Measurements from ENCODE around the gene EHMT1.

The EHMT1 gene

DNA sequence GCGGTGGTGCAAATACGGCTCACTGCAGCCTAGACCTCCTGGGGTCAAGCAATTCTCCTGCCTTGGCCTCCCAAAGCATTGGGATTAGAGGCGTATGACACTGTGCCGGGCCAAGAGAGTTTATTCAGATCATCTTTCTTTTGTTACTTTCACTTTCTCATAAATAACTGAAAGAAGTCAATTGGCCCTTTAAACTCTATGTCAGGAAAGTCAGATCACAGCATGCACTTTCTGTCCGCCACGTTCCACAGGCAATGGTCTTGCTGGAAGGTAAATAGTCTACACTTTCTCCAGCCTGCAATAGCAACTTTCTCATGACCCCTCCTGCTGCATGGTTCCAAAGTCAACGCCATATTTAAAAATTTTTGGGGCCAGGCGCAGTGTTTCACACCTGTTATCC is 19.9 kb upstream of the EHMT1 start:
- TF ChIP-seq RAD21 (IDR thresholded peaks at IDR 0.05; ENCODE audit: low read depth) = no peak
- TF ChIP-seq TAF1 (IDR thresholded peaks at IDR 0.05; ENCODE audit: low read depth) = no peak
- TF ChIP-seq EP300 (IDR thresholded peaks at IDR 0.05; ENCODE audit: borderline replicate concordance) = no peak

- TF ChIP-seq NFIC (IDR thresholded peaks at IDR 0.05) = no peak
- TF ChIP-seq MAX (IDR thresholded peaks at IDR 0.05) = no peak
- TF ChIP-seq CEBPB (IDR thresholded peaks at IDR 0.05) = no peak
- TF ChIP-seq TCF12 (IDR thresholded peaks at IDR 0.05; ENCODE audit: low read depth) = no peak
- no peak for TF ChIP-seq TEAD4 (IDR thresholded peaks at IDR 0.05)
- TF ChIP-seq ZBTB7A (IDR thresholded peaks at IDR 0.05; ENCODE audit: low read depth) = no peak
- TF ChIP-seq YY1 (IDR thresholded peaks at IDR 0.05; ENCODE audit: low read depth) = no peak
- no peak for TF ChIP-seq REST (IDR thresholded peaks at IDR 0.05; ENCODE audit: low read depth)
- no peak for TF ChIP-seq TAF1 (IDR thresholded peaks at IDR 0.05; ENCODE audit: low read depth)
- no peak for TF ChIP-seq RAD21 (IDR thresholded peaks at IDR 0.05; ENCODE audit: low read depth)
- TF ChIP-seq USF1 (IDR thresholded peaks at IDR 0.05) = no peak
- TF ChIP-seq CREB1 (IDR thresholded peaks at IDR 0.05; ENCODE audit: low read depth) = no peak
- TF ChIP-seq FOXM1 (IDR thresholded peaks at IDR 0.05; ENCODE audit: borderline replicate concordance, low read depth) = no peak
Measured at GRCh38 chr9:137602661-137603060, 16.1 kb upstream of the EHMT1 start.

DNA sequence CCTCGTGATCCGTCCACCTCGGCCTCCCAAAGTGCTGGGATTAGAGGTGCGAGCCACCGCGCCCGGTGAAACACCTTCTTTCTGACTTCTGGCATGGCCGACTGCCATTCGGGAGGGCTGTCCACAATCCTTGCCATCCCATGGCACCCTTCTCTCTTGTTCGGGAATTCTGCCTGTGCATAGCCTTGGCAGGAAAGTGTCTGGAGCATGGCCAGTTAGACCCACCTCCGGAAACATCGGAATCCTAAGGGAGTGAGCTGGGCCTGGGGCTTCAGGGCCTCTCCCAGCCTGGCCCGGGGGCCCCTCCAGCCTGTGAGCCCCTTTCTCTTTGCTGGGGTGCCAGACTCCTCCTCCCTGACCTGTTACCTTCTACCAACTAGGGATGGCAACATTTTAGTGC is 14.9 kb upstream of the EHMT1 start:
- no peak for TF ChIP-seq CREB1 (IDR thresholded peaks at IDR 0.05; ENCODE audit: low read depth)

GRCh38 chr9:137604345-137605086 is 14.3 kb upstream of the EHMT1 start:
- TF ChIP-seq ZBTB7A (IDR thresholded peaks at IDR 0.05; ENCODE audit: low read depth) = no peak
- TF ChIP-seq NFIC (IDR thresholded peaks at IDR 0.05) = no peak
- no peak for TF ChIP-seq RAD21 (IDR thresholded peaks at IDR 0.05; ENCODE audit: low read depth)
- no peak for TF ChIP-seq YY1 (IDR thresholded peaks at IDR 0.05; ENCODE audit: low read depth)
- TF ChIP-seq USF1 (IDR thresholded peaks at IDR 0.05) = no peak
- no peak for TF ChIP-seq MAX (IDR thresholded peaks at IDR 0.05)
- TF ChIP-seq TEAD4 (IDR thresholded peaks at IDR 0.05) = no peak
- no peak for TF ChIP-seq FOXM1 (IDR thresholded peaks at IDR 0.05; ENCODE audit: borderline replicate concordance, low read depth)
- TF ChIP-seq REST (IDR thresholded peaks at IDR 0.05; ENCODE audit: low read depth) = no peak
- TF ChIP-seq CEBPB (IDR thresholded peaks at IDR 0.05) = no peak
- TF ChIP-seq EP300 (IDR thresholded peaks at IDR 0.05; ENCODE audit: borderline replicate concordance) = no peak
- no peak for TF ChIP-seq TAF1 (IDR thresholded peaks at IDR 0.05; ENCODE audit: low read depth)
- no peak for TF ChIP-seq CREB1 (IDR thresholded peaks at IDR 0.05; ENCODE audit: low read depth)
- no peak for TF ChIP-seq TCF12 (IDR thresholded peaks at IDR 0.05; ENCODE audit: low read depth)
- TF ChIP-seq EGR1 (IDR thresholded peaks at IDR 0.05) = no peak

DNA sequence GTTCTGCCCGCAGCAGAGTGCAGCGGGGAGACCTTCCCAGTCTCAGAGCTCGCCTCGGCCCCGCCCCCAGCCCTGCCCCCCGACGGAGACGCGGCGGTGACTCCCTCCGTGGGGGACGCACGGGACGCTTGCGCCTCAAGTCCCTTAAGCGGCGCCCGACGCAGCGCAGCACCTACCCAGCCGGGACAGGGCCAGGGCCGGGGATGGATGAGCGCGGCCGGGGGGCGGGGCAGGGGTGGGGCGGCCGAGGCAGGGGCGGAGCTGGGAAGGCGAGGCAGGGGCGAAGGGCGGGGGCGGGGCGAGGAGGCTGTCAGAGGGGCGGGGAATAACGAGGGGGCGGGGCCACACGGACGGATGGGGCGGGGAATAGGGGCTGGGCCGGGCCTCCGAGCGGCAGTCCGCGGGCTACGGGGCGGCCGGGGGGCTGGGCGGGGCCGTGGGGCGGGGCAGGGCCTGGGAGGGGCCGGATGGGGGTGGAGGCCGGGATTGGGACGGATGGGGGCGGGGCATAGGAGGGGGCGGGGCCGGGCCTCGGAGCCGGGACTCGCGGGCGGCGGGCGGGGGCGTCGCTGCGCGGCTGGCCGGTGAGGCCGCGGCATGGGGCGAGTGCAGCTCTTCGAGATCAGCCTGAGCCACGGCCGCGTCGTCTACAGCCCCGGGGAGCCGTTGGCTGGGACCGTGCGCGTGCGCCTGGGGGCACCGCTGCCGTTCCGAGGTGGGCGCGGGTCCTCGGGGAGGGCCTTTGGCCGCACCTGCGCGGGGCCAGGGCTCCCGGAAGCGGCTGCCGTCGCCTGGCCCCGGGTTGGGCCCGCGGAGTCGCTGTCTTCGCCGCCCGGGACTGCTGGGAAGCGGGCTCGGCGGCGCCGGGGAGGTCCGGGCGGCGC is 13.4 kb upstream of the EHMT1 start, which contains the start of gene ARRDC1:
Gene ARRDC1, plus strand, starts transcription at position 566 of the 884 bp plus-strand sequence. Its CDS starts 32 bp downstream, at position 598.
- TF ChIP-seq TCF12 (IDR thresholded peaks at IDR 0.05; ENCODE audit: low read depth) (no peak), ZBTB7A (IDR thresholded peaks at IDR 0.05; ENCODE audit: low read depth) (no peak), USF1 (IDR thresholded peaks at IDR 0.05) (no peak), REST (IDR thresholded peaks at IDR 0.05; ENCODE audit: low read depth) (no peak), FOXM1 (IDR thresholded peaks at IDR 0.05; ENCODE audit: borderline replicate concordance, low read depth) (no peak), MAX (IDR thresholded peaks at IDR 0.05) (peak; percentile 48), EGR1 (IDR thresholded peaks at IDR 0.05) (peak; percentile 74), TAF1 (IDR thresholded peaks at IDR 0.05; ENCODE audit: low read depth) (peak; percentile 63; the same call in 1 of the 2 replicates), NFIC (IDR thresholded peaks at IDR 0.05) (no peak), YY1 (IDR thresholded peaks at IDR 0.05; ENCODE audit: low read depth) (no peak), EP300 (IDR thresholded peaks at IDR 0.05; ENCODE audit: borderline replicate concordance) (no peak), TEAD4 (IDR thresholded peaks at IDR 0.05) (no peak), RAD21 (IDR thresholded peaks at IDR 0.05; ENCODE audit: low read depth) (no peak), CEBPB (IDR thresholded peaks at IDR 0.05) (no peak), CREB1 (IDR thresholded peaks at IDR 0.05; ENCODE audit: low read depth) (no peak; the same call in 1 of the 2 replicates)
